HG03139 (cell line): Measurements from ENCODE around the gene LEKR1.
"Not testable (repeated sequence)": the region's sequence is repeated elsewhere in the genome, so short reads cannot be mapped to it uniquely, and the experiment has no call there.

Source experiments
- ATAC-seq: cut with Tn5 transposase; IDR thresholded peaks from one replicate; pipeline ENCODE4 v1.9.1; 2021; ENCODE audit not compliant: unreplicated experiment

The LEKR1 gene

GRCh38 chr3:156897851-156898250 is 71.7 kb downstream of the LEKR1 start:
- not testable (repeated sequence) for ATAC-seq

- no peak for ATAC-seq
These were observed 72.2 kb downstream of the LEKR1 start for GRCh38 chr3:156898296-156898880.

- ATAC-seq = no peak
These were observed 73.8 kb downstream of the LEKR1 start for GRCh38 chr3:156899951-156900350.

GRCh38 chr3:156902916-156903315 is 76.8 kb downstream of the LEKR1 start:
- ATAC-seq = no peak

GRCh38 chr3:156906275-156906674 is 80.1 kb downstream of the LEKR1 start:
- no peak for ATAC-seq

- no peak for ATAC-seq
These were observed 82.2 kb downstream of the LEKR1 start for GRCh38 chr3:156908398-156908797.

- no peak for ATAC-seq
These were observed 83.9 kb downstream of the LEKR1 start for GRCh38 chr3:156910022-156910421.

- ATAC-seq = not testable (repeated sequence)
These were observed 84.7 kb downstream of the LEKR1 start for GRCh38 chr3:156910831-156911230.

GRCh38 chr3:156914300-156914699 is 88.1 kb downstream of the LEKR1 start:
- not testable (repeated sequence) for ATAC-seq

GRCh38 chr3:156915372-156915771 is 89.2 kb downstream of the LEKR1 start:
- ATAC-seq = no peak

GRCh38 chr3:156918746-156919145 is 92.6 kb downstream of the LEKR1 start:
- no peak for ATAC-seq

- ATAC-seq = no peak
These were observed 93.7 kb downstream of the LEKR1 start for GRCh38 chr3:156919818-156920217.

- ATAC-seq = no peak
These were observed 94.2 kb downstream of the LEKR1 start for GRCh38 chr3:156920399-156920798.

- no peak for ATAC-seq
These were observed 97.2 kb downstream of the LEKR1 start for GRCh38 chr3:156923349-156923748.

- no peak for ATAC-seq
These were observed 112.6 kb downstream of the LEKR1 start for GRCh38 chr3:156938724-156939123.

GRCh38 chr3:156939315-156939714 is 113.2 kb downstream of the LEKR1 start:
- ATAC-seq = no peak

GRCh38 chr3:156941311-156941710 is 115.2 kb downstream of the LEKR1 start:
- no peak for ATAC-seq

- no peak for ATAC-seq
These were observed 122.5 kb downstream of the LEKR1 start for GRCh38 chr3:156948402-156949210.

GRCh38 chr3:156952011-156952410 is 125.9 kb downstream of the LEKR1 start:
- ATAC-seq = no peak

GRCh38 chr3:156957715-156958114 is 131.6 kb downstream of the LEKR1 start:
- peak; percentile 66 for ATAC-seq

- no peak for ATAC-seq
These were observed 136.9 kb downstream of the LEKR1 start for GRCh38 chr3:156963096-156963495.

- no peak for ATAC-seq
These were observed 138.4 kb downstream of the LEKR1 start for GRCh38 chr3:156964577-156964976.

- ATAC-seq = not testable (repeated sequence)
These were observed 140.2 kb downstream of the LEKR1 start for GRCh38 chr3:156966349-156966748.
